Measurements from ENCODE around the gene PTTG2. TPM values are rescaled to one million over a fixed set of nuclear protein-coding genes. Genes with fewer than 3 reads are reported as not detected.
A peak's percentile ranks its signal among the peaks of the same experiment; 100 is the strongest.

PTTG2 gene
- total and polyA plus RNA-seq, 2 of the 4 experiments (the other 2 are of a cell fraction), result not detected

DNA sequence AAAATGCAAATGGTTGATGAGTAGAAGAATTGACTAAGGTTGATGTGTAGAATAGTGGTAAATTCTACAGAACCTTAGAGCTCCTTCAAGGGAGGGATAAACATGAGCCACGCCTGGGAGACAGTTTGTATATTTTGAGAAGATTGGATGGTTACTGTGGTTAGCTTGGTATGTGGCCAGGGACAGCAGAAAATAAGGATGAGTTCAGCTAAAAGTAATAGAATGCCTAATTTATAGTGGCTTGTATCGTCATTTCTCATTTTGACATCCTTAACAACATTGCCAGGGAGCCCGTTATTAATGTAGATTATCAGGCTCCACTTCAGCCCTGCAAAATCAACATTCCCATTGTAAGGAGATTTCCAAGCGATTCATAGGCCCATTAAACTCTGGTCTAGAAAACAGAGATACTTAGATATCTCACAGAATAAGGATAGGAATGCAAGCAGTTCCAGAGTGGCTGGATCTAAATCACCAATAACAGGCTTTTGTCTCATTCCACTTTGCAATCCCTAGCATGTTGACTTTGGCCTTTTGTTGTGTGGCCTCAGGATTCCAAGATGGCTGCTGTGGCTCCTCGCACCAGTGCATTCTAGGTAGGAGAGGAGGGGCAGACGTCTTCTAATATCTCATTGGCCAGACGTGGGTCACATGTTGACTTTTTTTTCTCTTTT, 6.4 kb upstream of the PTTG2 start:
- peak; percentile 64 for DNase-seq
- POLR2A ChIA-PET (ENCODE audit: unreplicated experiment), result no interaction called here

More for the DNA sequence above, 6.4 kb upstream of the PTTG2 start:
- Histone ChIP-seq H2BK20ac (ENCODE audit: low read depth, low read length) (no peak overlapping the region), H3K18ac (ENCODE audit: low read depth, low read length) (no peak overlapping the region), H3K14ac (replicated peaks; ENCODE audit: low read depth, low read length) (no peak overlapping the region), H3K9me1 (ENCODE audit: insufficient read depth, low read length) (peaks cover 8% of the 10 kb centered on the region; the same call in 1 of the 2 replicates), H3K4me3 (ENCODE audit: insufficient read depth, low read depth, low read length) (no peak overlapping the region), H4K5ac (ENCODE audit: low read depth, low read length) (no peak overlapping the region), H3K4ac (ENCODE audit: low read depth, low read length) (no peak overlapping the region), H3K23ac (ENCODE audit: low read depth, low read length) (no peak overlapping the region), H3K56ac (ENCODE audit: extremely low read depth, insufficient read depth, low read length) (no peak overlapping the region), H3K27me3 (ENCODE audit: control insufficient read depth, insufficient read depth, low read length) (peaks cover 21% of the 10 kb centered on the region), H4K8ac (ENCODE audit: low read depth in 2 of 2, low read length in 2 of 2) (no peak overlapping the region; a peak in 1 of 4 replicates), H2AFZ (replicated peaks; ENCODE audit: low read length, poor library complexity) (no peak overlapping the region), H4K91ac (ENCODE audit: insufficient read depth, low read depth, low read length) (no peak overlapping the region), H2BK15ac (ENCODE audit: low read depth, low read length) (no peak overlapping the region), H3K36me3 (ENCODE audit: control insufficient read depth, insufficient read depth, low read length) (no peaks in the 10 kb centered on the region), H2BK120ac (ENCODE audit: low read depth, low read length) (no peak overlapping the region), H2AK9ac (replicated peaks; ENCODE audit: low read depth, low read length, poor library complexity) (peak overlapping the region; percentile 39), H4K20me1 (ENCODE audit: insufficient read depth, low read length) (peaks cover 5% of the 10 kb centered on the region; the same call in 1 of the 2 replicates), H2AK5ac (ENCODE audit: low read depth, low read length) (no peak overlapping the region), H3K9me3 (ENCODE audit: control insufficient read depth, insufficient read depth, low read length) (no peaks in the 10 kb centered on the region), H3K4me2 (ENCODE audit: low read depth, low read length) (peak overlapping the region; percentile 20; the same call in 1 of the 2 replicates), H2BK5ac (ENCODE audit: low read depth, low read length, poor library complexity, severe bottlenecking) (no peak overlapping the region), H3K79me1 (ENCODE audit: low read depth in 1 of 2, low read length in 2 of 2) (no peaks in the 10 kb centered on the region), H3K9ac (ENCODE audit: low read depth, low read length) (no peak overlapping the region), H3K27ac (ENCODE audit: insufficient read depth, low read length) (no peak overlapping the region), H3K4me1 (ENCODE audit: control insufficient read depth, insufficient read depth, low read length) (no peaks in the 10 kb centered on the region; the same call in 1 of the 2 replicates)
- WGBS, 2 experiments (ENCODE audit: extremely low coverage in 2 of 2, insufficient read length in 1 of 2), result no CpG with 5 or more reads among the region's 7 CpGs
- TF ChIP-seq, protein P1, sequence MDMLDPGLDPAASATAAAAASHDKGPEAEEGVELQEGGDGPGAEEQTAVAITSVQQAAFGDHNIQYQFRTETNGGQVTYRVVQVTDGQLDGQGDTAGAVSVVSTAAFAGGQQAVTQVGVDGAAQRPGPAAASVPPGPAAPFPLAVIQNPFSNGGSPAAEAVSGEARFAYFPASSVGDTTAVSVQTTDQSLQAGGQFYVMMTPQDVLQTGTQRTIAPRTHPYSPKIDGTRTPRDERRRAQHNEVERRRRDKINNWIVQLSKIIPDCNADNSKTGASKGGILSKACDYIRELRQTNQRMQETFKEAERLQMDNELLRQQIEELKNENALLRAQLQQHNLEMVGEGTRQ (IDR thresholded peaks at IDR 0.05; ENCODE audit: low read depth, low read length), result peak; percentile 86
- TF ChIP-seq MXI1 (IDR thresholded peaks at IDR 0.05; ENCODE audit: borderline replicate concordance, low read depth, low read length), result no peak
- TF ChIP-seq, protein P2, sequence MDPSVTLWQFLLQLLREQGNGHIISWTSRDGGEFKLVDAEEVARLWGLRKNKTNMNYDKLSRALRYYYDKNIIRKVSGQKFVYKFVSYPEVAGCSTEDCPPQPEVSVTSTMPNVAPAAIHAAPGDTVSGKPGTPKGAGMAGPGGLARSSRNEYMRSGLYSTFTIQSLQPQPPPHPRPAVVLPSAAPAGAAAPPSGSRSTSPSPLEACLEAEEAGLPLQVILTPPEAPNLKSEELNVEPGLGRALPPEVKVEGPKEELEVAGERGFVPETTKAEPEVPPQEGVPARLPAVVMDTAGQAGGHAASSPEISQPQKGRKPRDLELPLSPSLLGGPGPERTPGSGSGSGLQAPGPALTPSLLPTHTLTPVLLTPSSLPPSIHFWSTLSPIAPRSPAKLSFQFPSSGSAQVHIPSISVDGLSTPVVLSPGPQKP (IDR thresholded peaks at IDR 0.05; ENCODE audit: borderline replicate concordance, low read depth, low read length), result no peak
- TF ChIP-seq CHD1 (IDR thresholded peaks at IDR 0.05; ENCODE audit: low read depth, low read length), result no peak
- ATAC-seq (ENCODE audit: low read depth), result peak; percentile 92
- dilution Hi-C loops (cut with HindIII; ENCODE audit: low sequenced_read_pairs, unreplicated experiment), result no loop called here
- in situ Hi-C loops (cut with MboI; ENCODE audit: low sequenced_read_pairs), result no loop called here
- CTCF ChIA-PET, result no interaction called here
- intact Hi-C loops (cut with micrococcal nuclease), result no loop called here
- no TSS peak for BruUV-seq (replicated peaks)
